Endothelial cell of umbilical vein (primary cell): Measurements from ENCODE around the gene FLT3. TPM values are rescaled to one million over a fixed set of nuclear protein-coding genes. Genes with fewer than 3 reads are reported as not detected.

ENCODE experiments used
- BruUV-seq: library from RNA; stranded (reverse); fragments of 400-500 nt; replicated peaks from 2 replicates; lab custom pipeline; 2021; lab: Mats Ljungman, UMichigan
- CTCF ChIA-PET: fragments of 300-600, 350-600 bp; sonication (Branson Sonifier 250); formaldehyde crosslinking; loops from one replicate; lab custom pipeline; 2021; ENCODE audit warnings: antibody characterized with exemption, inconsistent platforms; lab: Charles Lee
- POLR2A ChIA-PET: fragments of 300-600, 350-600 bp; sonication (Branson Sonifier 250); formaldehyde crosslinking; loops from one replicate; lab custom pipeline; 2021; ENCODE audit warnings: antibody characterized with exemption, inconsistent platforms; lab: Charles Lee
- DNase-seq: peaks from one replicate; pipeline ENCODE4 v3.0.0-alpha.2; 2011; ENCODE audit warnings: low read depth, low spot score
- FAIRE-seq: peaks from 2 replicates; lab custom pipeline; 2011; peaks lifted over from hg19 to GRCh38; lab: Jason Lieb, UNC
- H2AFZ ChIP-seq: 2 replicates; pipeline ENCODE4 v1.6.0; 2012; ENCODE audit warnings: low read depth, low read length, control low read depth, inconsistent platforms
- H3K27ac ChIP-seq: 2 replicates; pipeline ENCODE4 v1.5.1; 2011; ENCODE audit warnings: low read depth, mild to moderate bottlenecking, control low read depth, low read length, moderate library complexity; ENCODE audit not compliant: insufficient read depth
- H3K27me3 ChIP-seq, 2 experiments: 2 replicates each; pipeline versions ENCODE4 v1.6.0 to v1.6.1; 2011; ENCODE audit warnings: low read length in 2 of 2, mixed read lengths in 1 of 2; ENCODE audit not compliant: control insufficient read depth in 2 of 2, insufficient read depth in 2 of 2
- H3K36me3 ChIP-seq, 2 experiments: 2 replicates in 1 of 2; 3 replicates in 1 of 2; pipeline ENCODE4 v1.5.1; 2011; ENCODE audit warnings: low read length in 2 of 2, mild to moderate bottlenecking in 1 of 2, moderate library complexity in 1 of 2; ENCODE audit not compliant: control insufficient read depth in 2 of 2, insufficient read depth in 2 of 2; ENCODE audit errors: extremely low read depth in 1 of 2
- H3K4me1 ChIP-seq: 3 replicates; pipeline ENCODE4 v1.5.1; 2011; ENCODE audit warnings: mild to moderate bottlenecking, low read length; ENCODE audit not compliant: control insufficient read depth, insufficient read depth; ENCODE audit errors: extremely low read depth
- H3K4me2 ChIP-seq: 2 replicates; pipeline ENCODE4 v1.6.1; 2011; ENCODE audit warnings: low read length, control low read depth, mixed read lengths; ENCODE audit not compliant: insufficient read depth
- H3K4me3 ChIP-seq, 3 experiments: fragments of 200-600 bp in 1 of 3; sonication (generic), shearing (Covaris generic) in 1 of 3; replicated peaks in 1 of 3; 2 replicates each; pipeline ENCODE4 v1.5.1; 2011 to 2016; ENCODE audit warnings: control low read depth in 3 of 3, low read length in 3 of 3, mild to moderate bottlenecking in 2 of 3, inconsistent platforms in 1 of 3, low read depth in 1 of 3, moderate library complexity in 1 of 3; ENCODE audit not compliant: insufficient read depth in 1 of 3
- H3K79me2 ChIP-seq: 2 replicates; pipeline ENCODE4 v1.6.0; 2012; ENCODE audit warnings: low read length, inconsistent platforms; ENCODE audit not compliant: control insufficient read depth, insufficient read depth
- H3K9ac ChIP-seq: replicated peaks from 2 replicates; pipeline ENCODE3; 2011; ENCODE audit warnings: low read length, control low read depth; ENCODE audit not compliant: insufficient read depth; ENCODE audit errors: extremely low read depth
- H3K9me1 ChIP-seq: replicated peaks from 3 replicates; pipeline ENCODE4 v1.6.0; 2011; ENCODE audit warnings: mild to moderate bottlenecking, low read length; ENCODE audit not compliant: control insufficient read depth, insufficient read depth; ENCODE audit errors: extremely low read depth
- H3K9me3 ChIP-seq: replicated peaks from 2 replicates; pipeline ENCODE4 v1.5.1; 2012; ENCODE audit warnings: low read length, inconsistent platforms; ENCODE audit not compliant: control insufficient read depth, insufficient read depth
- H4K20me1 ChIP-seq: replicated peaks from 2 replicates; pipeline ENCODE3; 2011; ENCODE audit warnings: mild to moderate bottlenecking, low read length; ENCODE audit not compliant: control insufficient read depth, insufficient read depth; ENCODE audit errors: extremely low read depth
- CTCF ChIP-seq, 2 donors: IDR thresholded peaks; 1 replicate in 1 of 2; 2 replicates in 1 of 2; pipeline ENCODE4 v1.5.1; 2011; ENCODE audit warnings: low read length in 2 of 2, mild to moderate bottlenecking in 2 of 2, moderate library complexity in 2 of 2, control low read depth in 1 of 2, inconsistent platforms in 1 of 2, low read depth in 1 of 2; ENCODE audit not compliant: insufficient read depth in 1 of 2; ENCODE audit errors: extremely low read depth in 1 of 2
- EZH2 ChIP-seq: IDR thresholded peaks from 2 replicates; pipeline ENCODE4 v1.6.1; 2012; ENCODE audit warnings: borderline replicate concordance, low read depth, mild to moderate bottlenecking, moderate library complexity, low read length, inconsistent platforms; ENCODE audit not compliant: severe bottlenecking
- JUN ChIP-seq: IDR thresholded peaks from 2 replicates; pipeline ENCODE4 v1.6.1; 2011; ENCODE audit warnings: borderline replicate concordance, low read depth; ENCODE audit not compliant: insufficient read length, insufficient read depth
- MYC ChIP-seq: IDR thresholded peaks from one replicate; pipeline ENCODE4 v1.6.1; 2011; ENCODE audit warnings: mild to moderate bottlenecking, low read depth, low read length
- POLR2A ChIP-seq: IDR thresholded peaks from 2 replicates; pipeline ENCODE4 v1.6.1; 2012; ENCODE audit warnings: low read depth, mild to moderate bottlenecking, control low read depth, low read length
- POLR2AphosphoS5 ChIP-seq: IDR thresholded peaks from 2 replicates; pipeline ENCODE4 v1.6.1; 2012; ENCODE audit warnings: low read depth, mild to moderate bottlenecking, control low read depth, low read length, moderate library complexity; ENCODE audit not compliant: insufficient read depth
- dilution Hi-C: fragments of 300-500 bp; cut with MboI; formaldehyde crosslinking; loops from one replicate; pipeline ENCODE4 v1.15.0; 2019; ENCODE audit warnings: low sequenced_read_pairs; ENCODE audit not compliant: extremely low pct_ligation_motif_present
- intact Hi-C: fragments of 100-400 bp; cut with micrococcal nuclease; formaldehyde crosslinking; loops from one replicate; pipeline ENCODE4 v1.10.0; 2022
- polyA plus RNA-seq, 4 experiments: library from polyadenylated mRNA; depleted of rRNA in 3 of 4; stranded (reverse) in 3 of 4; unstranded in 1 of 4; fragments of >200 nt; gene quantifications; 2 replicates each; pipeline versions ENCODE4 v1.2.1 to v1.2.3, GENCODE V29; 2011 to 2012; ENCODE audit warnings: missing spikeins in 1 of 4
- total RNA-seq: library from RNA; stranded (reverse); gene quantifications from 2 replicates; pipeline ENCODE4 v1.2.3, GENCODE V29; 2021
- TF ChIP-seq, protein P1 (sequence below): IDR thresholded peaks from 2 replicates; pipeline ENCODE4 v1.6.1; 2011; ENCODE audit not compliant: insufficient read depth, insufficient read length

FLT3 gene
- total and polyA plus RNA-seq, 2 donors (not counting 3 experiments of a cell fraction or from before 2014, with no cell fraction given), result 0.03 TPM; not detected in 1

DNA sequence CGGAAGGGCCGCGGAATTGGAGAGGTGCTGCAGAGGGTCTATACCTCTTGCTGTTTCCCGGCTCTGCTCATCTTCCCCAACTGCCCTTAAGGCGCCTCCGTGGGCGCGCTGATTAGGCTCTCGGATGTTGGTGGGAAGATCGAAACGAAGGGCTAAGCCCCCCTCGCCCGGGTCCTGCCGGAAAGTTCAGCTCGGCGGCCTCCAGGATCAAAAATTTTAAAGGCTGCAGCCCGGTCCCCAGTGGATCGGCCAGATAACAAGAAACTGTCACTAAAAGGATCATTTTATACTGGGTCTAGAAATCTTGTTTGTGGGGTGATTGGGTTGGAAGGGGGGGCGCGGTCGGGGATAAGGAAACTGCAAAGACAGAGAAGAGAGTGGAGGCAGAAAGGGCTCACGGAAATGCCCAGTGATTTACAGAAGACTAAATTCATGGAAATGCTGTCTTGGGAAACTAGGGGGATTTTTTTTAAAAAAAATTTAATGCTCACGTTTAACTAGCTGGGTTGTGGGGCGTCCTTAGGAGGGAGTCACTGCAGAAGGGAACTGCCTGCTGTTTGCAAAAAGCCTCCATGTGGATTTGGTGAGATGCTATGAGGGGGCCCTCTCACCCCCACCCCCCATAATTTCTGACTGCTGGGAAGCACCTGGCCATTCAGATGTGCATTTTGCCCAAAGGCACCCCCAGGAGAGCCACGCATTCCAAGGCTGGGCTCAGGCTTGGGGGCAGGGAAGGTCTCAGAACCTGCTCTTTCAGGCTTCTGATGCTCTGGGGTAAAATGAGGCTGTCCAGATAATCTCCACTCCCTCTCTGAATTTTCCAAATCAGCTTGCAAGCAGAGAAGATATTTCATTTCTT lies 138.9 kb downstream of the FLT3 start:
- Histone ChIP-seq H3K27ac (no peak overlapping the region), H3K4me3 (no peak overlapping the region), H3K36me3 (no peaks in the 10 kb centered on the region), H3K79me2 (no peaks in the 10 kb centered on the region), H3K9me3 (no peaks in the 10 kb centered on the region), H3K4me2 (no peak overlapping the region), H2AFZ (no peak overlapping the region), H3K4me1 (peaks cover 3% of the 10 kb centered on the region), H3K9ac (no peak overlapping the region), H4K20me1 (no peaks in the 10 kb centered on the region), H3K27me3 (peaks cover 69 to 94% of the 10 kb centered on the region in 2 experiments), H3K9me1 (no peaks in the 10 kb centered on the region)
- BruUV-seq, result no TSS peak
- DNase-seq, result no peak
- POLR2A ChIA-PET, result no interaction called here
- TF ChIP-seq, protein P1, sequence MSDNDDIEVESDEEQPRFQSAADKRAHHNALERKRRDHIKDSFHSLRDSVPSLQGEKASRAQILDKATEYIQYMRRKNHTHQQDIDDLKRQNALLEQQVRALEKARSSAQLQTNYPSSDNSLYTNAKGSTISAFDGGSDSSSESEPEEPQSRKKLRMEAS, result no peak
- TF ChIP-seq EZH2 (no peak), JUN (no peak), CTCF (IDR thresholded peaks at IDR 0.05; ENCODE audit: extremely low read depth in 1 of 2, insufficient read depth in 1 of 2, low read depth in 1 of 2, low read length in 2 of 2) (no peak), POLR2A (no peak), MYC (no peak), POLR2AphosphoS5 (no peak)
- CTCF ChIA-PET, result interaction anchor here (1.0 to 2.7 kb wide), 6 partner anchors 8 to 599 kb away, joined by 3 to 15 read pairs (median 6); no protein-coding TSS in a partner anchor
- intact Hi-C loops, result no loop called here
- FAIRE-seq, result no peak
- dilution Hi-C loops, result no loop called here
